Measurements from ENCODE around the gene UQCRHL. TPM values are rescaled to one million over a fixed set of nuclear protein-coding genes. Genes with fewer than 3 reads are reported as not detected.
"Not testable (repeated sequence)": the region's sequence is repeated elsewhere in the genome, so short reads cannot be mapped to it uniquely, and the experiment has no call there.

The UQCRHL gene
- total and polyA plus RNA-seq, 3 experiments from 2014 or later = 0.95 to 2.0 (median 1.7) TPM

DNA sequence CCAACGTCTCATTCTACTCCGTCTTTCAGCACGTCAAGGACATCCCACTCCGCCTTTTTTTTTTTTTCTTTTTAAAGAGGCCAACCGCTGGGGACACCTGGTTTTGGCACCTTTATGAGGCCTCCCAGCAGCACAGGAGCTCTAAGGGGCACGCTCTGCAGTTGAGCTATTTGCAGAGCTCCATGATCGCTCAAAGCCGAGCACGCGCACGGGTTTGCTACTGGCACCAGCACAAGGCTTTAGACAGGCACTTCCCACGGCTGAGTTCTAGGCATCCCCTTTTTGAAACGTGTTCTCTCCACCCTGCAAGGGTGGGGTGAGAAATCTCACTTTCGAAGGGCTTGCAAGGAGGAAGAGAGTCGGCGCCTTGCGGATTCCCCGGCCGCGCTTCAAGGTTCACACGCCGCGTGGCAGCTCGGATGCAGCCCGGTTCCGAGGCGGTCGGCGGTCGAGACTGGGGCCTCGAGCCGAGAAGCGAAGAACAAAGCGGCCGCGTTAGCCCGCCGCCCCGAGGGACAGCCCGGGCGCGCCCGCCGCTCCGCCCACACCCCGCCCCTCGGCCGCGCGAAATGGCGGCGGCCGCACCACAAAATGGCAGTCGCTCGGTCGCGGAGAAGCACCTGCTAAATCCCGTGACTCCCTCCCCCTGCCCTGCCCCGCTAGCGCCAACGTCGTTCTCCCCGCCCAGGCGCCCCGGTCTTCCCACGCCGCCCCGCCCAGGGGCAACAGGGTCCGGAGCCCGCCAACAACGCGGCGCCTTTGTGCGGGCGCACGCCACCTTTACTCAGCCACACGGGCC, 27.2 kb upstream of the UQCRHL start:
- peak; percentile 82 to 91 (median 86) for DNase-seq
- H3K27me3 Mint-ChIP-seq = peaks cover 0 to 2% of the 10 kb centered on the region in 2 donors

DNA sequence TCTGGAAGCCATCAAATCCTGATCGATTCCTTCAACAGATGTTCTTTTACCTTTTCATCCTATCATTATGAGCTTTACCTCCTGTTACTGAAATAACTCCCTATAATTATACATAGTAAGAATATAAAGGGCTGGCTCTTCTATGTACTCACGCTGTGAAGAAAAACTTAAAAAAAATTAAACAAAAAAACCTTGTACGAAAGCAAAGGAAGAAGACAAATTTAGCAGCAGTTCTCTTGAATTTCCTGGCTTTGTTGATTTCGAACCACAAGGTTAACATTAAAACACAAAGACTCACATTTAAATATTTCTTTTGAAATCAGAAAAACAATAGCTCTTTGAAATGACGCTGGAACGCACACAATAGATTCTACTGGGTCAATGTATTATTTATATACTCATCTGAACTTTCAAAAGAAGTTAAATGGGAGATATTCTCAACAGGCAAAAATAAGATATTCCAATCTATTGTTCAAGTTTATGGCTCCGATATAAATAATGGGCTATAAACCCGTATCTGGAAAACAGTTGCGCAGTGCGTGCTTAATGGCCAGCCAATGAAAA, 26.5 kb upstream of the UQCRHL start:
- H3K9me3 ChIP-seq (ENCODE audit: low read length) = no peaks in the 10 kb centered on the region
- Mint-ChIP-seq H3K36me3 (peaks cover 0 to 23% (median 0%) of the 10 kb centered on the region in 3 donors), H3K4me3 (peak overlapping the region; percentile 90 to 98 (median 96)), H3K9me3 (no peaks in the 10 kb centered on the region), H3K27ac (peak overlapping the region; percentile 97 to 99 (median 99)), H3K4me1 (peaks cover 35 to 48% (median 36%) of the 10 kb centered on the region in 3 donors), H3K27me3 (peaks cover 0 to 2% of the 10 kb centered on the region in 2 donors)
- peak overlapping the region; percentile 82 for H3K4me3 ChIP-seq (ENCODE audit: low read length)
- no peaks in the 10 kb centered on the region for H3K36me3 ChIP-seq (ENCODE audit: insufficient read depth, low read length)
- CTCF ChIA-PET = interaction anchor here (0.6 to 6.1 kb wide), 9 partner anchors 10 to 564 kb away, joined by 4 to 49 read pairs (median 7); partner anchors contain the start of genes SPEN and ZBTB17
- no peak for DNase-seq
- peak overlapping the region; percentile 97 for H3K27ac ChIP-seq (ENCODE audit: low read depth, low read length)
- H3K4me1 ChIP-seq (ENCODE audit: insufficient read depth, low read length) = peaks cover 13% of the 10 kb centered on the region
- no peaks in the 10 kb centered on the region for H3K27me3 ChIP-seq (ENCODE audit: insufficient read depth, low read length, poor library complexity, severe bottlenecking)
- POLR2A ChIA-PET = interaction anchor here (0.6 to 8.5 kb wide), 17 partner anchors 8 to 1312 kb away, joined by 3 to 319 read pairs (median 4); partner anchors contain the start of genes SPEN and ZBTB17

More for the DNA sequence above, 27.2 kb upstream of the UQCRHL start:
- H3K4me3 Mint-ChIP-seq = peak overlapping the region; percentile 90 to 98 (median 96)
- H3K27ac Mint-ChIP-seq = peak overlapping the region; percentile 97 to 99 (median 99)
- peaks cover 0 to 23% (median 0%) of the 10 kb centered on the region in 3 donors for H3K36me3 Mint-ChIP-seq
- H3K4me1 Mint-ChIP-seq = peaks cover 32 to 47% (median 36%) of the 10 kb centered on the region in 3 donors
- Histone ChIP-seq H3K36me3 (ENCODE audit: insufficient read depth, low read length) (no peaks in the 10 kb centered on the region), H3K9me3 (ENCODE audit: low read length) (no peaks in the 10 kb centered on the region), H3K27me3 (ENCODE audit: insufficient read depth, low read length, poor library complexity, severe bottlenecking) (no peaks in the 10 kb centered on the region), H3K27ac (ENCODE audit: low read depth, low read length) (peak overlapping the region; percentile 97), H3K4me3 (ENCODE audit: low read length) (peak overlapping the region; percentile 82), H3K4me1 (ENCODE audit: insufficient read depth, low read length) (peaks cover 13% of the 10 kb centered on the region)
- H3K9me3 Mint-ChIP-seq = no peaks in the 10 kb centered on the region
- ChIA-PET POLR2A (interaction anchor here (0.6 to 8.5 kb wide), 12 partner anchors 8 to 1070 kb away, joined by 3 to 319 read pairs (median 4); partner anchors contain the start of genes SPEN and ZBTB17), CTCF (interaction anchor here (1.2 to 6.1 kb wide), 7 partner anchors 10 to 117 kb away, joined by 4 to 49 read pairs (median 10); partner anchors contain the start of gene SPEN)

DNA sequence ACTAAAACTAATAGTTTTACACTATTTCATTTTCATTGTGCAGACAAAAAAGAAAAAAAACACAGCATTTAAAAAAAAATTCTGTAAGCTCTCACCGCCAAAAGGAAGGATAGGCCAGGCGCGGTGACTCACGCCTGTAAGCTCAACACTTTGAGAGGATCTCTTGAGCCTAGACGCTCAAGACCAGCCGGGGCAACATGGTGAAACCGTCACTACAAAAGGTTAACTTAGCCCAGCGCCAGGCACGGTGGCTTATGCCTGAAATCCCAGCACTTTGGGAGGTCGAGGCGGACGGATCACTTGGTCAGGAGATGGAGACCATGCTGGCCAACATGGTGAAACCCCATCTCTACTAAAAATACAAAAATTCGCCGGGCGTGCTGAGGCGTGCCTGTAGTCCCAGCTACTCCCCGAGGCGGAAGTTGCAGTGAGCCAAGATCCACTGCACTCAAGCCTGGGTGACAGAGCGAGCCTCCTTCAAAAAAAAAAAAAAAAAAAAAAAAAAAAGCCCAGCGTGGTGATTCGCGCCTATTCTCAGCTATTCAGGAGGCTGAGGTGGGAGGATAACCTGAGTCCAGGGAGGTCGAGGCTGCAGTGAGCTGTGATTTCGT, 25.7 kb upstream of the UQCRHL start:
- peaks cover 13% of the 10 kb centered on the region for H3K4me1 ChIP-seq (ENCODE audit: insufficient read depth, low read length)
- peak overlapping the region; percentile 97 for H3K27ac ChIP-seq (ENCODE audit: low read depth, low read length)

DNA sequence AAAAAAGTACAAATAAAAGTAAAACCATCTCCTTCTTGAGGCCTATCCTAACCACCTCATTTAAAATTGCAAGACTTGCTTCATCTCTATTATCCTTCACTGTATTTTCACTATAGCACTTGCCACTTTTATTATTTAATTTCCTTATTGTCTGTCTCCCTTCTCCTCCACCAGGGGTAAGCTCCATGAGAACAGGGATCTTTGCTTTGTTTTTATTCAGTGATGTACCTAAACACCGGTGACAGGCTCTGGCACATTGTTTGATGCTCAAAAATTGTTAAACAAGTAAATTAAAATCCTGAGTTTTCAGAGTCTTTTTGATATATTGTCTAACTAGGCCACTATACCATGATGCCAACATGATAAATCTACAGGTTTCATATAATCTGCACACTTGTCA, 22.8 kb upstream of the UQCRHL start:
- H3K4me3 Mint-ChIP-seq = peak overlapping the region in 1 of 7 donors; percentile 17
- ChIA-PET POLR2A (no interaction called here), CTCF (interaction anchor here (6.1 kb wide), 1 partner anchor 13 kb away, joined by 49 read pairs; no protein-coding TSS in a partner anchor)
- Histone ChIP-seq H3K4me1 (ENCODE audit: insufficient read depth, low read length) (peaks cover 6% of the 10 kb centered on the region), H3K27me3 (ENCODE audit: insufficient read depth, low read length, poor library complexity, severe bottlenecking) (no peaks in the 10 kb centered on the region), H3K27ac (ENCODE audit: low read depth, low read length) (no peak overlapping the region), H3K36me3 (ENCODE audit: insufficient read depth, low read length) (no peaks in the 10 kb centered on the region), H3K4me3 (ENCODE audit: low read length) (no peak overlapping the region), H3K9me3 (ENCODE audit: low read length) (no peaks in the 10 kb centered on the region)
- peaks cover 0 to 13% (median 0%) of the 10 kb centered on the region in 3 donors for H3K36me3 Mint-ChIP-seq
- no peak for DNase-seq
- H3K27me3 Mint-ChIP-seq = no peaks in the 10 kb centered on the region
- H3K27ac Mint-ChIP-seq = peak overlapping the region in 2 of 8 donors; percentile 24 to 77
- H3K9me3 Mint-ChIP-seq = no peaks in the 10 kb centered on the region
- H3K4me1 Mint-ChIP-seq = peaks cover 23 to 31% (median 28%) of the 10 kb centered on the region in 3 donors

More for the DNA sequence above, 25.7 kb upstream of the UQCRHL start:
- peak overlapping the region; percentile 82 for H3K4me3 ChIP-seq (ENCODE audit: low read length)
- DNase-seq = peak; percentile 27 to 74 (median 50)
- no peaks in the 10 kb centered on the region for H3K36me3 ChIP-seq (ENCODE audit: insufficient read depth, low read length)
- Mint-ChIP-seq H3K4me3 (peak overlapping the region; percentile 90 to 98 (median 96)), H3K27ac (peak overlapping the region; percentile 97 to 99 (median 99)), H3K36me3 (peaks cover 0 to 23% (median 0%) of the 10 kb centered on the region in 3 donors), H3K4me1 (peaks cover 35 to 48% (median 36%) of the 10 kb centered on the region in 3 donors), H3K27me3 (peaks cover 0 to 2% of the 10 kb centered on the region in 2 donors), H3K9me3 (no peaks in the 10 kb centered on the region)
- ChIA-PET POLR2A (interaction anchor here (0.6 to 8.5 kb wide), 15 partner anchors 9 to 1313 kb away, joined by 3 to 319 read pairs (median 3); partner anchors contain the start of gene SPEN), CTCF (interaction anchor here (0.6 to 6.1 kb wide), 11 partner anchors 9 to 563 kb away, joined by 3 to 49 read pairs (median 7); partner anchors contain the start of genes SPEN and ZBTB17)
- no peaks in the 10 kb centered on the region for H3K9me3 ChIP-seq (ENCODE audit: low read length)
- H3K27me3 ChIP-seq (ENCODE audit: insufficient read depth, low read length, poor library complexity, severe bottlenecking) = no peaks in the 10 kb centered on the region

DNA sequence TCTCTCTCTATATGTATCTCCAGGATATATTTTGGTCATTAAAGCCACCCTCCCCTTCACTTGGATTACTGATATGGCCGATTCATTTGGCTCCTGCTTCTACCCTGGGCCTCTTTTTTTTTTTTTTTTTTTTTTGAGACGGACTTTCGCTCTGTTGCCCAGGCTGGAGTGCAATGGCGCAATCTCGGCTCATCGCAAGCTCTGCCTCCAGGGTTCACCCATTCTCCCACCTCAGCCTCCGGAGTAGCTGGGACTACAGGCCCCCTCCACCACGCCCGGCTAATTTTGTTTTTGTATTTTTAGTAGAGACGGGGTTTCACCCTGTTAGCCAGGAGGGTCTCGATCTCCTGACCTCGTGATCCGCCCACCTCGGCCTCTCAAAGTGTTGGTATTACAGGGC, 21.5 kb upstream of the UQCRHL start:
- not testable (repeated sequence) for H3K36me3 ChIP-seq (ENCODE audit: insufficient read depth, low read length); H3K9me3 Mint-ChIP-seq; H3K36me3 Mint-ChIP-seq; H3K27ac ChIP-seq (ENCODE audit: low read depth, low read length); DNase-seq; H3K4me3 ChIP-seq (ENCODE audit: low read length); H3K9me3 ChIP-seq (ENCODE audit: low read length); H3K4me1 ChIP-seq (ENCODE audit: insufficient read depth, low read length); H3K27me3 Mint-ChIP-seq; H3K4me3 Mint-ChIP-seq; H3K27me3 ChIP-seq (ENCODE audit: insufficient read depth, low read length, poor library complexity, severe bottlenecking); H3K27ac Mint-ChIP-seq
- peaks cover 19 to 28% (median 27%) of the 10 kb centered on the region in 3 donors for H3K4me1 Mint-ChIP-seq
- ChIA-PET CTCF (interaction anchor here (6.1 kb wide), 1 partner anchor 12 kb away, joined by 49 read pairs; no protein-coding TSS in a partner anchor), POLR2A (interaction anchor here (0.7 kb wide), 1 partner anchor 53 kb away, joined by 6 read pairs; no protein-coding TSS in a partner anchor)

DNA sequence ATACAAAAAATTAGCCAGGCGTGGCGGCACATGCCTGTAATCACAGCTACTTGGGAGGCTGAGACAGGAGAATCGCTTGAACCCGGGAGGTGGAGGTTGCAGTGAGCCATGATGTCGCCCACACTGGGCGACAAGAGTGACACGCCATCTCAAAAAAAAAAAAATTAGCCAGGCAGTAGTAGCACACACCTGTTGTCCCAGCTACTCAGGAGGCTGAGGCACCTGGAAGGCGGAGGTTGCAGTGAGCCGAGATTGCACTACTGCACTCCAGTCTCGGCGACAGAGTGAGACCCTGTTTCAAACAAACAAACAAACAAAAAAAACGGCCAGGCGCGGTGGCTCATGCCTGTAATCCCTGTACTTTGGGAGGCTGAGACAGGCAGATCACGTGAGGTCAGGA, 20.1 kb upstream of the UQCRHL start:
- H3K9me3 Mint-ChIP-seq; DNase-seq; H3K9me3 ChIP-seq (ENCODE audit: low read length); H3K27ac Mint-ChIP-seq; H3K4me3 Mint-ChIP-seq; H3K27ac ChIP-seq (ENCODE audit: low read depth, low read length); POLR2A ChIA-PET; CTCF ChIA-PET; H3K36me3 ChIP-seq (ENCODE audit: insufficient read depth, low read length); H3K4me3 ChIP-seq (ENCODE audit: low read length); H3K27me3 ChIP-seq (ENCODE audit: insufficient read depth, low read length, poor library complexity, severe bottlenecking); H3K4me1 ChIP-seq (ENCODE audit: insufficient read depth, low read length); H3K36me3 Mint-ChIP-seq; H3K27me3 Mint-ChIP-seq: not testable (repeated sequence)
- peaks cover 12 to 23% (median 17%) of the 10 kb centered on the region in 3 donors for H3K4me1 Mint-ChIP-seq

- H3K27ac ChIP-seq (ENCODE audit: low read depth, low read length) = no peak overlapping the region
- peaks cover 0 to 3% (median 0%) of the 10 kb centered on the region in 3 donors for H3K36me3 Mint-ChIP-seq
- no peak overlapping the region for H3K4me3 Mint-ChIP-seq
- no peaks in the 10 kb centered on the region for H3K9me3 Mint-ChIP-seq
- no peak overlapping the region for H3K4me3 ChIP-seq (ENCODE audit: low read length)
- H3K4me1 Mint-ChIP-seq = peaks cover 11 to 21% (median 16%) of the 10 kb centered on the region in 3 donors
- H3K27ac Mint-ChIP-seq = no peak overlapping the region
- no peak for DNase-seq
- no peaks in the 10 kb centered on the region for H3K27me3 Mint-ChIP-seq
- H3K4me1 ChIP-seq (ENCODE audit: insufficient read depth, low read length) = no peaks in the 10 kb centered on the region
- CTCF ChIA-PET = interaction anchor here (1.6 kb wide), 1 partner anchor 11 kb away, joined by 6 read pairs; no protein-coding TSS in a partner anchor
- no peaks in the 10 kb centered on the region for H3K27me3 ChIP-seq (ENCODE audit: insufficient read depth, low read length, poor library complexity, severe bottlenecking)
- POLR2A ChIA-PET = no interaction called here
- no peaks in the 10 kb centered on the region for H3K36me3 ChIP-seq (ENCODE audit: insufficient read depth, low read length)
- H3K9me3 ChIP-seq (ENCODE audit: low read length) = no peaks in the 10 kb centered on the region
Measured at GRCh38 chr1:15826810-15827507, 19.5 kb upstream of the UQCRHL start.
